Glutamatergic neuron (in vitro differentiated cells): ENCODE data around the gene TMEM181. TPM values are rescaled to one million over a fixed set of nuclear protein-coding genes. Genes with fewer than 3 reads are reported as not detected.
"Not testable (repeated sequence)": the region's sequence is repeated elsewhere in the genome, so short reads cannot be mapped to it uniquely, and the experiment has no call there.

Source experiments
- DNase-seq: peaks from one replicate; pipeline ENCODE4 v3.0.0; 2022
- H3K27ac Mint-ChIP-seq: one replicate; pipeline ENCODE4 v1.8.0; 2020; ENCODE audit warnings: mild to moderate bottlenecking, mixed read lengths, inconsistent platforms; ENCODE audit not compliant: unreplicated experiment
- H3K27me3 Mint-ChIP-seq: one replicate; pipeline ENCODE4 v1.8.0; 2020; ENCODE audit warnings: mild to moderate bottlenecking, moderate library complexity, mixed read lengths, inconsistent platforms; ENCODE audit not compliant: unreplicated experiment
- H3K36me3 Mint-ChIP-seq: one replicate; pipeline ENCODE4 v1.8.0; 2020; ENCODE audit warnings: mild to moderate bottlenecking, mixed read lengths, inconsistent platforms; ENCODE audit not compliant: unreplicated experiment
- H3K4me1 Mint-ChIP-seq: one replicate; pipeline ENCODE4 v1.8.0; 2020; ENCODE audit warnings: mild to moderate bottlenecking, low read depth, mixed read lengths, inconsistent platforms; ENCODE audit not compliant: unreplicated experiment
- H3K4me3 Mint-ChIP-seq: one replicate; pipeline ENCODE4 v1.8.0; 2020; ENCODE audit warnings: mild to moderate bottlenecking, mixed read lengths, inconsistent platforms; ENCODE audit not compliant: unreplicated experiment
- H3K9me3 Mint-ChIP-seq: one replicate; pipeline ENCODE4 v1.8.0; 2020; ENCODE audit warnings: mild to moderate bottlenecking, moderate library complexity, mixed read lengths, inconsistent platforms; ENCODE audit not compliant: unreplicated experiment
- CTCF ChIP-seq: fragments of 200-600 bp; sonication (generic); IDR thresholded peaks from one replicate; pipeline ENCODE4 v1.5.0; 2021; ENCODE audit not compliant: partially characterized antibody, unreplicated experiment
- total RNA-seq: library from RNA; stranded (reverse); fragmentation: NEBNext Ultra II Directional; extraction: Animal tissue kit (Norgen Biotek cat#: 25700); gene quantifications from one replicate; pipeline ENCODE4 v1.2.1, GENCODE V29; 2021; ENCODE audit not compliant: unreplicated experiment

Gene TMEM181
- total RNA-seq, 1 donor from 2014 or later = 44.3 TPM

GRCh38 chr6:158674342-158675131 lies 114.6 kb downstream of the TMEM181 start:
- Mint-ChIP-seq H3K27me3 (peaks cover 2% of the 10 kb centered on the region), H3K9me3 (no peaks in the 10 kb centered on the region), H3K4me1 (no peaks in the 10 kb centered on the region), H3K36me3 (no peaks in the 10 kb centered on the region), H3K27ac (no peak overlapping the region), H3K4me3 (no peak overlapping the region)
- no peak for DNase-seq
- no peak for TF ChIP-seq CTCF

GRCh38 chr6:158677094-158677493 lies 117.2 kb downstream of the TMEM181 start:
- not testable (repeated sequence) for H3K4me1 Mint-ChIP-seq, DNase-seq, H3K27me3 Mint-ChIP-seq, H3K27ac Mint-ChIP-seq, H3K4me3 Mint-ChIP-seq, H3K36me3 Mint-ChIP-seq, H3K9me3 Mint-ChIP-seq

- DNase-seq = no peak
- H3K27ac Mint-ChIP-seq = no peak overlapping the region
- H3K9me3 Mint-ChIP-seq = no peaks in the 10 kb centered on the region
- no peak for TF ChIP-seq CTCF
- H3K27me3 Mint-ChIP-seq = no peaks in the 10 kb centered on the region
- no peaks in the 10 kb centered on the region for H3K36me3 Mint-ChIP-seq
- no peak overlapping the region for H3K4me3 Mint-ChIP-seq
- no peaks in the 10 kb centered on the region for H3K4me1 Mint-ChIP-seq
Measured at GRCh38 chr6:158677906-158678578, 118.2 kb downstream of the TMEM181 start.

GRCh38 chr6:158680015-158680414 lies 120.1 kb downstream of the TMEM181 start:
- TF ChIP-seq CTCF = no peak
- no peak for DNase-seq
- Mint-ChIP-seq H3K4me3 (no peak overlapping the region), H3K27me3 (no peaks in the 10 kb centered on the region), H3K4me1 (no peaks in the 10 kb centered on the region), H3K36me3 (no peaks in the 10 kb centered on the region), H3K27ac (no peak overlapping the region), H3K9me3 (no peaks in the 10 kb centered on the region)

- Mint-ChIP-seq H3K4me3 (no peak overlapping the region), H3K27ac (no peak overlapping the region), H3K9me3 (no peaks in the 10 kb centered on the region), H3K4me1 (no peaks in the 10 kb centered on the region), H3K27me3 (no peaks in the 10 kb centered on the region), H3K36me3 (no peaks in the 10 kb centered on the region)
- no peak for DNase-seq
- no peak for TF ChIP-seq CTCF
Measured at GRCh38 chr6:158680481-158680880, 120.6 kb downstream of the TMEM181 start.
